ENCODE results near the gene KIF5C. TPM values are rescaled to one million over a fixed set of nuclear protein-coding genes. Genes with fewer than 3 reads are reported as not detected.
A peak's percentile ranks its signal among the peaks of the same experiment; 100 is the strongest.

Gene KIF5C
- total RNA-seq, 1 donor from 2014 or later = 0.47 TPM

GRCh38 chr2:148876595-148877402, 1.8 kb downstream of the KIF5C start:
- H3K4me1 ChIP-seq = peaks cover 27% of the 10 kb centered on the region
- no peak for DNase-seq
- no peak overlapping the region for H3K27ac ChIP-seq (replicated peaks)
- H3K4me3 ChIP-seq = peak overlapping the region; percentile 71
- H3K27me3 ChIP-seq (ENCODE audit: low read depth) = peaks cover 72% of the 10 kb centered on the region
- intact Hi-C loops (cut with micrococcal nuclease) = no loop called here
- no peak for TF ChIP-seq CTCF (IDR thresholded peaks at IDR 0.05; ENCODE audit: borderline replicate concordance)
- H3K36me3 ChIP-seq = no peaks in the 10 kb centered on the region
- H3K9me3 ChIP-seq (replicated peaks) = peaks cover 13% of the 10 kb centered on the region

- Histone ChIP-seq H3K9me3 (replicated peaks) (peaks cover 13% of the 10 kb centered on the region), H3K27ac (replicated peaks) (no peak overlapping the region), H3K4me3 (no peak overlapping the region), H3K36me3 (no peaks in the 10 kb centered on the region), H3K4me1 (peaks cover 27% of the 10 kb centered on the region), H3K27me3 (ENCODE audit: low read depth) (peaks cover 66% of the 10 kb centered on the region)
- intact Hi-C loops (cut with micrococcal nuclease) = no loop called here
- TF ChIP-seq CTCF (IDR thresholded peaks at IDR 0.05; ENCODE audit: borderline replicate concordance) = no peak
- DNase-seq = no peak
Measured at GRCh38 chr2:148877403-148877740, 2.3 kb downstream of the KIF5C start.

GRCh38 chr2:148880636-148881035, 5.6 kb downstream of the KIF5C start:
- intact Hi-C loops (cut with micrococcal nuclease) = no loop called here
- TF ChIP-seq CTCF (IDR thresholded peaks at IDR 0.05; ENCODE audit: borderline replicate concordance) = no peak
- H3K36me3 ChIP-seq = no peaks in the 10 kb centered on the region
- H3K27me3 ChIP-seq (ENCODE audit: low read depth) = peaks cover 34% of the 10 kb centered on the region
- H3K9me3 ChIP-seq (replicated peaks) = peaks cover 13% of the 10 kb centered on the region
- peaks cover 16% of the 10 kb centered on the region for H3K4me1 ChIP-seq
- no peak for DNase-seq
- no peak overlapping the region for H3K4me3 ChIP-seq
- H3K27ac ChIP-seq (replicated peaks) = no peak overlapping the region

- Histone ChIP-seq H3K36me3 (no peaks in the 10 kb centered on the region), H3K4me1 (peaks cover 2% of the 10 kb centered on the region), H3K9me3 (replicated peaks) (peaks cover 13% of the 10 kb centered on the region), H3K27me3 (ENCODE audit: low read depth) (peaks cover 33% of the 10 kb centered on the region), H3K4me3 (no peak overlapping the region), H3K27ac (replicated peaks) (no peak overlapping the region)
- DNase-seq = no peak
- no peak for TF ChIP-seq CTCF (IDR thresholded peaks at IDR 0.05; ENCODE audit: borderline replicate concordance)
- intact Hi-C loops (cut with micrococcal nuclease) = no loop called here
Measured at GRCh38 chr2:148882051-148882450, 7.0 kb downstream of the KIF5C start.

GRCh38 chr2:148885209-148885608, 10.2 kb downstream of the KIF5C start:
- intact Hi-C loops (cut with micrococcal nuclease) = no loop called here
- Histone ChIP-seq H3K4me1 (peaks cover 11% of the 10 kb centered on the region), H3K27ac (replicated peaks) (no peak overlapping the region), H3K27me3 (ENCODE audit: low read depth) (peaks cover 45% of the 10 kb centered on the region), H3K9me3 (replicated peaks) (peaks cover 9% of the 10 kb centered on the region), H3K4me3 (no peak overlapping the region), H3K36me3 (no peaks in the 10 kb centered on the region)
- DNase-seq = no peak
- TF ChIP-seq CTCF (IDR thresholded peaks at IDR 0.05; ENCODE audit: borderline replicate concordance) = no peak

All from left ventricle myocardium inferior (tissue), 1 donor.